Mucosa of stomach (tissue), 1 donor: Measurements from ENCODE around the gene IMPACT.

Experiments used
- H3K27me3 ChIP-seq: one replicate; pipeline ENCODE4 v1.7.0; 2013; ENCODE audit warnings: mild to moderate bottlenecking, low read length; ENCODE audit not compliant: control insufficient read depth, insufficient read depth
- H3K36me3 ChIP-seq: one replicate; pipeline ENCODE4 v1.7.0; 2013; ENCODE audit warnings: low read length; ENCODE audit not compliant: control insufficient read depth, insufficient read depth
- H3K4me1 ChIP-seq: one replicate; pipeline ENCODE4 v1.7.0; 2013; ENCODE audit warnings: mild to moderate bottlenecking, low read length; ENCODE audit not compliant: control insufficient read depth, insufficient read depth
- H3K4me3 ChIP-seq: one replicate; pipeline ENCODE4 v1.7.0; 2013; ENCODE audit warnings: low read length
- H3K9ac ChIP-seq: one replicate; pipeline ENCODE4 v1.7.0; 2013; ENCODE audit warnings: mild to moderate bottlenecking, low read length, moderate library complexity
- H3K9me3 ChIP-seq: one replicate; pipeline ENCODE4 v1.7.0; 2013; ENCODE audit warnings: mild to moderate bottlenecking, low read length, moderate library complexity; ENCODE audit not compliant: control insufficient read depth
- donor health status: Pancreatic carcinoma.

Gene IMPACT

GRCh38 chr18:24488824-24489493 is 62.5 kb downstream of the IMPACT start:
- no peaks in the 10 kb centered on the region for H3K36me3 ChIP-seq
- no peaks in the 10 kb centered on the region for H3K9me3 ChIP-seq
- no peak overlapping the region for H3K9ac ChIP-seq
- H3K4me3 ChIP-seq = no peak overlapping the region
- no peaks in the 10 kb centered on the region for H3K4me1 ChIP-seq
- no peaks in the 10 kb centered on the region for H3K27me3 ChIP-seq

GRCh38 chr18:24490539-24490938 is 64.1 kb downstream of the IMPACT start:
- no peaks in the 10 kb centered on the region for H3K9me3 ChIP-seq
- H3K36me3 ChIP-seq = no peaks in the 10 kb centered on the region
- no peaks in the 10 kb centered on the region for H3K27me3 ChIP-seq
- H3K9ac ChIP-seq = no peak overlapping the region
- no peaks in the 10 kb centered on the region for H3K4me1 ChIP-seq
- H3K4me3 ChIP-seq = no peak overlapping the region

GRCh38 chr18:24491927-24492834 is 65.7 kb downstream of the IMPACT start:
- Histone ChIP-seq H3K9ac (no peak overlapping the region), H3K9me3 (no peaks in the 10 kb centered on the region)

GRCh38 chr18:24494586-24494985 is 68.1 kb downstream of the IMPACT start:
- Histone ChIP-seq H3K36me3 (no peaks in the 10 kb centered on the region), H3K4me1 (no peaks in the 10 kb centered on the region), H3K4me3 (no peak overlapping the region), H3K9ac (no peak overlapping the region), H3K9me3 (no peaks in the 10 kb centered on the region), H3K27me3 (no peaks in the 10 kb centered on the region)

More at GRCh38 chr18:24491927-24492834, 65.7 kb downstream of the IMPACT start:
- Histone ChIP-seq H3K4me3 (no peak overlapping the region), H3K27me3 (no peaks in the 10 kb centered on the region), H3K4me1 (no peaks in the 10 kb centered on the region), H3K36me3 (no peaks in the 10 kb centered on the region)

- H3K27me3 ChIP-seq = no peaks in the 10 kb centered on the region
- H3K4me1 ChIP-seq = no peaks in the 10 kb centered on the region
- H3K9ac ChIP-seq = no peak overlapping the region
- no peak overlapping the region for H3K4me3 ChIP-seq
- H3K9me3 ChIP-seq = no peaks in the 10 kb centered on the region
- H3K36me3 ChIP-seq = no peaks in the 10 kb centered on the region
These were observed 70.7 kb downstream of the IMPACT start for GRCh38 chr18:24497031-24497754.

- no peaks in the 10 kb centered on the region for H3K9me3 ChIP-seq
- H3K4me1 ChIP-seq = no peaks in the 10 kb centered on the region
- no peak overlapping the region for H3K4me3 ChIP-seq
- H3K27me3 ChIP-seq = no peaks in the 10 kb centered on the region
- H3K9ac ChIP-seq = no peak overlapping the region
- H3K36me3 ChIP-seq = no peaks in the 10 kb centered on the region
These were observed 73.3 kb downstream of the IMPACT start for GRCh38 chr18:24499814-24500213.

GRCh38 chr18:24500217-24500616 is 73.7 kb downstream of the IMPACT start:
- Histone ChIP-seq H3K36me3 (no peaks in the 10 kb centered on the region), H3K4me1 (no peaks in the 10 kb centered on the region), H3K4me3 (no peak overlapping the region), H3K9me3 (no peaks in the 10 kb centered on the region), H3K27me3 (no peaks in the 10 kb centered on the region), H3K9ac (no peak overlapping the region)

GRCh38 chr18:24500766-24501165 is 74.3 kb downstream of the IMPACT start:
- no peak overlapping the region for H3K9ac ChIP-seq
- H3K4me1 ChIP-seq = no peaks in the 10 kb centered on the region
- H3K27me3 ChIP-seq = no peaks in the 10 kb centered on the region
- no peaks in the 10 kb centered on the region for H3K9me3 ChIP-seq
- H3K36me3 ChIP-seq = no peaks in the 10 kb centered on the region
- H3K4me3 ChIP-seq = no peak overlapping the region

GRCh38 chr18:24502667-24503523 is 76.4 kb downstream of the IMPACT start:
- H3K4me3 ChIP-seq = no peak overlapping the region
- no peaks in the 10 kb centered on the region for H3K9me3 ChIP-seq
- H3K36me3 ChIP-seq = no peaks in the 10 kb centered on the region
- H3K27me3 ChIP-seq = no peaks in the 10 kb centered on the region
- no peaks in the 10 kb centered on the region for H3K4me1 ChIP-seq
- no peak overlapping the region for H3K9ac ChIP-seq
